DMS53 treated with DMSO at 0.1 percent for 48 hours (cell line): Measurements from ENCODE around the gene ZC3H7B.
"Not testable (repeated sequence)": the region's sequence is repeated elsewhere in the genome, so short reads cannot be mapped to it uniquely, and the experiment has no call there.

Source experiments
- DNase-seq: peaks from one replicate; lab custom pipeline; 2025; ENCODE audit not compliant: unreplicated experiment; lab: John Stamatoyannopoulos, UW

The ZC3H7B gene

DNA sequence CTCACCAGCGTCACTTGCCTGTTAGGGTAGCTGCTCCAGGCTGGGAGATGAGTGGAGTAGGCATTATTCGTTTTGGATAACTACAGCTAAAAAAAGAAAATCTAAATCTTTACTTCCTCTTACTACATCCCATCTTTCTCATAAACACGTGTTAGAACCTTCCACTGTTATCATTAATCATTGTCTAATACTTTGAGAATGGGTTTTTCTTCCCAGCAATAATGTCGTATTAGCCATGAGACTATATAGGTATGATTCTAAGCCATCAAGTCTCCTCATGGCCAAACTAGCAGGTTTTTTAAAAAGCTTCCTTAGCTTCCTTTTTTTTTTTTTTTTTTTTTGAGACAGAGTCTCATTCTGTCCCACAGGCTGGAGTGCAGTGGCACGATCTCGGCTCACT lies 76.5 kb downstream of the ZC3H7B start:
- DNase-seq: no peak

DNA sequence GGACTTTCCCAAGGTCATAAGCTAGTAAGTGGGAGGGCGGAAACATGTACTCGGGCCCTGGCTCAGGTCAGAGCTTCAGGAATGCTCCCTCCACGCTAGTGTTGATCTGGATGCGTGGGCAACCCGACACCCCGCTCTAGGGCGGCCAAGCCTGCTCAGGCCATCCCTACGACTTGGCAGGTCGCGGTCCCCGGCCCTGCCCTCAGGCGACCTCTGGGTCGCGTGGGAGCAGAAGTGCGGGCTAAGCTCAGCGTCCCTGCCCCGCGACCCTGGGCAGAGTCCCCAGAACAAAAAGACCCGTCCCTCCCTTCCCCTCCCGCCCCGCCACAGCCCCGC lies 79.6 kb downstream of the ZC3H7B start:
- DNase-seq: no peak

DNA sequence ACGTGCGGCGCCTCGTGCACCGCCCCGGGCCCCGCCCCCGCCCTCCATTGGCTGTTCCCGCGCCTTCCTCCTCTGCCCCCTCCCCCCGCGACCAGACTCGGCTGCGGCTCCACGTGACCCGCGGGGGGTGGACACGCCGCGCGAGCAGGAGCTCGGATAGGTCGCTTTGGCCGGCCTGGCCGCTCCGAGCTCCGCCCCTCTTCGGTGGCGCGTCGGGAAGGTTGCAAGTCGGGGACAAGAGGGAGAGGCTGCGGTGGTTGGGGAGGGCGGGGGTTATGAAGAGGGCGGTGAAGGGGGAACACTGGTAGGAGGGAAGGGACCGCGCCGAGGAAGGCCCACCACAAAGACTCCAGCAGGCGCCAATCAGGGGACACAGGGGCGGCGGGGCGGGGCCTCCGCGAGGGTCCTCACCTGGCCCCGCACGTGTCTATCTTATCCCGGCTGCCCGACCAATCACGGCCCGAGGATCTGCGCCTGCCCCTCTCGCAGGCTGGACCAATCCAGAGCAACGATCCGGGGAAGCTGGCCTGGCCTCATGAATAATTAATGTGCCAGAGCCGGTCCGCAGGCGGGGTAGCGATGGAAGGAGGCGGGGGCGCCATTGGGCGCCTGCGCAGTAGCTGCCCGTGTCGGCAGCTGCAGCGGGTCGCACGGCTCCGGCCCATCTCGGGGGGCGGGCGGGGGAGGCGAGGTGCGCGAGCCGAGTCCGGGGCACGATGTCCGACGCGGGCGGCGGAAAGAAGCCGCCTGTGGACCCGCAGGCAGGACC lies 80.2 kb downstream of the ZC3H7B start, which contains the start of gene TEF:
Gene TEF, plus strand, starts transcription at position 614 of the 769 bp plus-strand sequence. Its CDS starts 103 bp downstream, at position 717.
- DNase-seq: peak; percentile 89

DNA sequence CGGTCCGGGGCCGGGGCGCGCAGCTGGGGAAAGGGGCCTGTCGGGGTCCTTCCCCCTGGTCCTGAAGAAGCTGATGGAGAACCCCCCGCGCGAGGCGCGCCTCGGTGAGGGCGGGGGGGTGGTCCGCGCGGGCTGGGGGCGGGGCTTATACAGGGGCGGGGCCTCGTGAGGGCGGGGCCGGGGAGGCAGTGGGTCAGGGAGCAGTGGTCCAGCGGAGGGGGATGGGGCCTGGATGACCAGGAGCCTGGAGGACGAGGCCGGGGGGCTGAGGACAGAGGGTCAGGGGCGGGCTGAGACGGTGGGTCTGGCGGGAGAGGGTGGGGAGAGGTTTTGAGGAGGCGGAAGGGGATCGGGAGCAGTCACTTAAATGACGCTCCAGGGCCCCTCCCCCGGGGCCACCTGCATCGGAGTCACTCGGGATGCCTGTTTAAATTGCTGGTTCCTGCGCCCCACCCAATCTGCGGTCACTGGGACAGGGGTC lies 80.8 kb downstream of the ZC3H7B start:
- peak; percentile 28 for DNase-seq

DNA sequence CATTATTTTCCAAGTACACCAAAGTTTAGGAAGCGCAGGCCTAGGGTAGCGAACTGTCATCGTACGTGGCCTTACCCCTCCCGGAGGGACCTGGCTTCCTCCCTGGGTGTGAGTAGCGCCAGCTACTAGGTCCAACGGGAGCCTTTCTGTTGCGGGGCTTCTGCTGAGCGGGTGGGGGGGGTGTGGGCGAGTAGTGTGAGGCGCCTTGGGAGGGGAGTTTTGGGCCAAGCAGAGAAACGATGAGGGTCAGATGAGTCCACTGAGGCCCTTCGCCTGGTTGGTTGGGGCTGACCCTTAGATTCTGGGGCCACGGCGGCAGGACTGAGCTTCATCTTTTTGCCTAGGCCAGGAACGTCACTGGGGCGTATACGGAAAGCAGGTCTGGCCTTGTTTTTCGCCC lies 81.3 kb downstream of the ZC3H7B start:
- no peak for DNase-seq

DNA sequence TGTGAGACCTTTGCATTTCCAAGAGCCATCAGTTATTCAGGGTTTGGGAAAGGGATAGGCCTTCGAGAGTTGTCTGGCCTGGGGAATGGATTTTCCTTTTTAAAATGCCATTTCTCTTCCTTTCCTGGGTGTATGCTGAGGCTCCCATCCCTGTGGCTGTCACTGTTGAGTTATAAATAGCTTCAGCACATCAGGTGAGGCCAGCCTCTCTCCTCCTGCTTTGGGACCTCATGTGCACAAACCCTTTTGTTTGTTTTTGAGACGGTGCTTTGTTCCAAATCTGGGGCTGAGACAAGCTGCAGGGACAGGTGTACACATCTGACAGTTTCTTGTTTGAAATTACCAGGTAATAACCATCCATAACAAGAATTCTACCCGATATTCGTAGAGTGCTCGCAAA lies 81.8 kb downstream of the ZC3H7B start:
- DNase-seq: no peak

DNA sequence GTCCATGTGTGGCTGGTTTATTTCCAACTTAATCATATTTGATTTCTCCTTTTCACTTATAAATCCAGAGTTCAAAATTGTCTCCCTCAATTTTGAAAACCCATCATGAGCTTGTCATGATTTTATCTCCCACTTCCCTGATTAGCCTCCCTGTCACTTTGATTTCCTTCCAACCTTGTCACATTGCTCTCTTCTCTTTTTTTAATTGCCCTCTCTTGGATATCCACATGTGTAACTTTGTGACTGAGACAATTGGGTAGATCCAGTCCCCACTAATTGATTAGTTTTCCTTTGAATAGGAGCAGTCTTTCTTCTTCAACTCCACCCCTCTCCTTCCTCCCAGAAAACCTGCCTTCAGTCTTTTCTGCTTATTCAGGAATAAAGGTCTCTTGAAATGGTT lies 82.8 kb downstream of the ZC3H7B start:
- DNase-seq: no peak

DNA sequence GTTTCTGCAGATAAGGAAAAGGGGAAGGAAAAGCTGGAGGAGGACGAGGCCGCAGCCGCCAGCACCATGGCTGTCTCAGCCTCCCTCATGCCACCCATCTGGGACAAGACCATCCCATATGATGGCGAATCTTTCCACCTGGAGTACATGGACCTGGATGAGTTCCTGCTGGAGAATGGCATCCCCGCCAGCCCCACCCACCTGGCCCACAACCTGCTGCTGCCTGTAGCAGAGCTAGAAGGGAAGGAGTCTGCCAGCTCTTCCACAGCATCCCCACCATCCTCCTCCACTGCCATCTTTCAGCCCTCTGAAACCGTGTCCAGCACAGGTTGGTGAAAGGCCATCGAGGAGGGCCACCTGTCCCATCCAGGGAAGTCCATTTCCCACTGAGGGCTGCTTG lies 86.0 kb downstream of the ZC3H7B start:
- no peak for DNase-seq

DNA sequence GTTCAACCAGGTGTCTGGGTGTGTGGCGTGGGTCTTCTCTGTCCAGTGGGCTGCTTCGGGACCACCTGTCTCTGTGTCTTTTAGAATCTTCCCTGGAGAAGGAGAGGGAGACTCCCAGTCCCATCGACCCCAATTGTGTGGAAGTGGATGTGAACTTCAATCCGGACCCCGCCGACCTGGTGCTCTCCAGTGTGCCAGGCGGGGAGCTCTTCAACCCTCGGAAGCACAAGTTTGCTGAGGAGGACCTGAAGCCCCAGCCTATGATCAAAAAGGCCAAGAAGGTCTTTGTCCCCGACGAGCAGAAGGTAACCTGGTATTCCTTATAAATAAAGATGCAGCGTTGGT lies 92.7 kb downstream of the ZC3H7B start:
- DNase-seq: no peak

DNA sequence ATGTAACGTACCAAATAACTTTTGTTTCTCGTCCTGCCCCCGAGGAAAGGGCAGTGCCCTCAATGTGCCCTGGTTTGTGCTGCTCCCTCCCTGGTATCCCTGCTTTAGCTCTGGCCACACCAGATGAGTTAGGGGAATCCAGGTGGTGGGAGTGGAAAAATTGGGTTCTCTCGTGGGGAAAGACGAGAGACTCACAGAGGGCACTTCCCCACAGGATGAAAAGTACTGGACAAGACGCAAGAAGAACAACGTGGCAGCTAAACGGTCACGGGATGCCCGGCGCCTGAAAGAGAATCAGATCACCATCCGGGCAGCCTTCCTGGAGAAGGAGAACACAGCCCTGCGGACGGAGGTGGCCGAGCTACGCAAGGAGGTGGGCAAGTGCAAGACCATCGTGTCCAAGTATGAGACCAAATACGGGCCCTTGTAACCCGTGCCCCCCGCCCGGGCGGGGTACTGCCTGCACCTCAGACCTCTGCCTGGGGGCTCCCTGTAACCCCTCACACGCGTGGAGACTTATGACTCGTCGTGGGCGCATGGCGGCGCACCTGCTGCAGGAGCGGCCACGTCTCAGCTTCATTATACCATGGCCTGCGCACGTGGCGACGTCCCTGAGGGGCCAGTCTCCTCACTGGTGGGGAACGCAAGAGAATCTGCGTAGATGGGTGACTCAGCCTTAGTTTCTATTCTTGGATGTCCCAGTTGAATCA lies 94.4 kb downstream of the ZC3H7B start:
- DNase-seq: no peak

DNA sequence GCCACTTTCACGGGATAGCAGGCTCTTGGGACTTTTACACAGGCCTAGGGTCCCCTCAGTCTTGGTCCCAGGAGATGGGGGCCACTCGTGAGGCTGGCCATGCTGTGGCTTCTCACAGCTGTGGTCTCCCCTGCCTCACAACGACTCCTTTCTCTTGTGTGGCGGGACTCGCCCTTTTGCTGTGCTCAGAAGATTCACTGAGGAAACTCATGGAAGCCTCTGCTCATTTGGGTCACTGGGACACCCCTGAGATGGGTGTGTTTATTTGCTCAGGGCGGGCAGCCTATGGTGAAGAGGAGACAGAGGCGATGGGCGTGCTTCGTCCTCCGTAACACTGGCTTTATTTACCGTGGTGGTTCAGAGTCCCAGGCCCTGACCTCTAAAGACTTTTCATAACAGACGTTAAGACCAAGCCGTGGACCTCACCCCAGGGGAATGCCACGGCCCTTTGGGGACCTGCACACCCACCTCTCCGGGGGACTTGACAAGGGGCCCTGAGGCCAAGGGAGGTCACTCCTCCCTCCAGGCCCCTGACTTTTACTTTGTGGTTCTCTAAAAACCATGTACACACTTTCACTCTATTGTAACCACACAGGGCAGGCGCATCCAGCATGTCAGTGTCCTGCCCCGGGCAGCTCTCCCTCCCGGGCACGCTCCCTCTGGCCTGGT lies 96.0 kb downstream of the ZC3H7B start:
- no peak for DNase-seq

DNA sequence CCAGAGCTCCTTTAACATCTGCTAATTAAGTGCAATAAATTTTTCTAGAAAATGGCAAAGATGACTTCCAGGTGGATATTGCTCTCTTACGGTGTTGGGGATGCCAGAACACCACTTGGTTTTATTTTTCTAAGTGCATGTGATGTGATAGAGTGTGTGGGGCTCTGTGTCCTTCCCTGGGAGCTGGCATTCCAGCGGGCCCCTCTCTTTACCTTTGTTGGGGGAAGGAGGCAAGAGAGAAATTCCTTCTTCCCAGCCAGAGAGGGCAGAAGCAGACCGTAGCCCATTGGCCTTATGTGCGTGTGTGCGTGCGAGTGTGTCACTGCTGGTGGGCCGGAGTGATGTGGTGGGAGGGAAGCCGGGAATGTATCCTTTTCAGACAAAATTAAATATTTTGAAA lies 97.6 kb downstream of the ZC3H7B start:
- no peak for DNase-seq

DNA sequence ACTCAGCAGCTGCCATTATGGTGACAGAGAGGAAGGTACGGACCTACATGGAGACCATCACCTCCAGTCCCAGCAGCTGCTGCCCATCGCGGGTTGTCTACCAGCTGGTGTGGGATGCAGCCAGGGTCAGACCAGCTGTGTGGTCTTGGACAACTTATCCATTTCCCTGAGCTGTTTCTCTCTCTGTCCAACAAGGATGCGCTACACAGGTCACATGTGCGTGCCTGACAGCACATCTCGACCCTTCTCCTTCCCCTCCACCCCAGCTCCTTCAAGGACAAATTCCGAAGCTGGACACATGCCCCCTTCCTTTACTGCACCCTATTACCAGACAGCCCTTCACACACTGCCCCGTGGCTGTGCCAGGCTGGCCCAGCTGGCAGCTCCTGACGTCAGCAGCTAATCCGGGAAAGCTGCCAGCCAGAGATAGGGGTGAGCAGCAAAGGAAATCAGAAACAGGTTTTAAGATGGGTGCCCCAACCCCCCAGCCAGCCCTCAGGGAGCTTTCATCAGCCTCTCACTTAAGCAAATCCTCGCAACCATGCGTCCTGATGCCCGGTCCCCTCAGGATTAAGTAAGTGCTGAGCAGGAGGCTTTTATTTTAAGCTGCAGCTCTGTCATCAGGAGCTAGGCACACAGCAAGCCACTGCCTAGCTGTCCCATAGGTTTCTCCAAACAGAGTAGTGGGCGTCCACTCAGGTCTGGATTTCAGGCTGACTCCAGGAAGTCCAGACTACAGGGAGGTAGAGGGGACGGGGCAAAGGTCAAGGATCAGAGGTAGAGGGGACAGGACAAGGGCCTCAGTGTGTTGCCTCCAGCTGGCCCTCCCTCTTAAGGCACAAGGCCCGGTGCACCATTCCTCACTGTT lies 100.7 kb downstream of the ZC3H7B start:
- DNase-seq: peak; percentile 55

DNA sequence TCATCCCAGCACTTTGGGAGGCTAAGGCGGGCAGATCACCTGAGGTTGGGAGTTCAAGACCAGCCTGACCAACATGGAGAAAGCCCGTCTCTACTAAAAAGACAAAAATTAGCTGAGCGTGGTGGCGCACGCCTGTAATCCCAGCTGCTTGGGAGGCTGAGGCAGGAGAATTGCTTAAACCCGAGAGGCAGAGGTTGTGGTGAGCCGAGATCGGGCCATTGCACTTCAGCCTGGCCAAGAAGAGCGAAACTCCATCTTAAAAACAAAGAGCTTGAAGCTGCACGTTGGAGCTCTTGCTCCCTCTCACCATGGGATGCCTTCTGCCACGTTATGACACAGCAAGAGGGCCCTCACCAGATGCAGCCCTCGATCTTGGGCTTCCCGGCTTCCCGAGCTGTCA lies 101.5 kb downstream of the ZC3H7B start:
- DNase-seq: not testable (repeated sequence)

DNA sequence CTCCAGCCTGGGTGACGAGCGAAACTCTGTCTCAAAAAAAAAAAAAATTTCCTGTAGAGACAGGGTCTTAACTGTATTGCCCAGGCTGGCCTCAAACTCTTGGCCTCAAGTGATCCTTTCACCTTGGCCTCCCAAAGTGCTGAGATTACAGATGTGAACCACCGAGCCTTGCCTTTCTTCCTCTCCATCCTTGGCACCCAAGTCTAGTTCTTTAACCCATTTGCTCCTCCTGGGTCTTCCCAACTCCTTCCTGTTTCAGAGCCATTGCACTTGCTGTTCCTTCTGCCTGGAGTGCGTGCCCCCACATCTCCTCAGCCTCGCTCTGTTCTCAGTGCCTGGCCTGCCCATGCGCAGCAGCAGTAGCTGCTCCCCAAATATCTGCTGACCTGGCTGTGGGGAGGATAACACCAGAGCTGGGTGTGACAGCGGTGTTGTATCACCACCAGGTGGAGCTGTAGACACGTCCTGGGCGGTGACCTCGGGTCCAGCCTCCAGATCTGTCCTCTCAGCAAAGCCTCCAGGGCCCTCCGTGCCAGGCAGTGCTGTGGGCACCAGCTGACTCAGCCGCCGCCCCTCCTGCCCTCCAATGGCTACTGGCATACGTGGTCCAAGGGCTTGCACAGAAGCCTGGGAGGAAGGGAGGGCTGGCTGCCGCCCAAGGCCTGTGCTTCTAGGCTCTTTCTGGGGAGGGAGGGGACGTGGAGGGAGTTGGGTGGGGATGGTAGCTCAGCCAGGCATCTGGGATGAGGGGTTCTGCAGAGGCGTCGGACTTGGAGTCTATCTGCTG lies 102.4 kb downstream of the ZC3H7B start:
- DNase-seq: peak; percentile 56

DNA sequence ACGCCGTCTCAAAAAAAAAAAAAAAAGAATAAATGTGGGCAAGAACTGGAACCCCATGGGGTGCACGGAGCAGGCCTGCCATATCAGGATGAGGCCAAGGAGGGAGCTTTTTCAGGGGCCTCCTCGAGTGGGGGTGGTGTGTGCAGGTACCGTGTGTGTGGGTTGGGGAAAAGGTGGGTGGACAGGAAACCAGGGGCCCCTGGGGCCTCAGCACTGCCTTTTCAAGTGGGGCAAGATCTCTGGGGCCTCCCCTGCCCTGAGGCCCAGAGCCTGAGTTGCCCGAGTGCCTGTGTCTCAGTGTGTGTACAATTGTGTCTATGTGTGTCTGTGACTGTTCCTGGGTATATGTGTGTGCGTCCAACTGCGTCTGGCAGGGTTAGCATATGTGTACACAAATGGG lies 104.3 kb downstream of the ZC3H7B start:
- no peak for DNase-seq

DNA sequence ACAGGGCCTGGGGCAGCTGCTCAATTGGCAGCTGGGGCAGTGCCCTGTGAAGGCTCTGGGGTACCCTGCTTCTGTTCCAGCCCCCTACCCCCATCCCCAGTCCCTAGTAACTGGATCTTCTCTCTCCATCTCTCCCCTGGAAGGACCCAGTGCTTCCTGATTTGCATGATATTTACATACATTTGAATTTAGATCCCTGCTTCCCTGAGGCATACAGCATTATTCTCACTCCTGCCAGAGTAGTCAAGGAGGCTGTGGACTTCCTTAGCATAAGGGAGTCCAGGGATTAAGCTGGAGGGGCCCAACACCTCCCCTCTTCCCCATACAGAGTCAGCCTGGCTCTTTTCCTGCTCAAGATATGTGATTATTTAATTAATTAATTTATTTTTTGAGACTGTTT lies 105.1 kb downstream of the ZC3H7B start:
- DNase-seq: no peak

DNA sequence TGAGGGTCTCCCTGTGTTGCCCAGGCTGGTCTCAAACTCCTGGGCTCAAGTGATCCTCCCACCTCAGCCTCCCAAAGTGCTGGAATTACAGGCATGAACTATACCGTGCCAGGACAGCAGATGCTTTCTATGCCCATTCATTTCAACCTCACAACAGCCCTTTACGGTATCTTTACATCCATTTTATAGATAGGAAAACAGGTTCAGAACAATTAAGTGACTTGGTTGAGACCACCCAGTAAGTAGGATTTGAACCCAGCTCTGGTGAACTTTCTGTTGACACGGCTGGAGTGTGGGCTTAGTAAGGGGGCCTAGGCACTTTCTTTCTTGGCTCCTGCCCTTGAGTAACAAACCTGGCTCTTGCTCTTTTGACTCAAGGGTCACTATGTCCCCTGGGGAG lies 106.1 kb downstream of the ZC3H7B start:
- no peak for DNase-seq

DNA sequence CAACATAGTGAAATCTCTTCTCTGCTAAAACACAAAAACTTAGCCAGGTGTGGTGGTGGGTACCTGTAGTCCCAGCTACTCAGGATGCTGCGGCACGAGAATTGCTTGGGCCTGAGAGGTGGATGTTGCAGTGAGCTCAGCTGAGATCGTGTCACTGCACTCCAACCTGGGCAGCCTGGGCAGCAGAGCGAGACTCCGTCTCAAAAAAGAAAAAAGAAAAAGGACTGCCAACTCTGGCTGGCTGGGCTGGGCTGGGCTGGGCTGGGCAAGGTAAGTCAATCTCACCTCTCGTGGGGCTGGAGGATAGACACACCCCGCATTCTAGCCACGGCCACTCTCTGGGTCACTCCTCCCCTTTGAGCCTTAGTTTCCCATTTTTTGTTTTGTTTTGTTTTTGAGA lies 107.3 kb downstream of the ZC3H7B start:
- no peak for DNase-seq
